ENCODE results near the gene FILIP1L.

GRCh38 chr3:100128565-100128964 is 14.3 kb upstream of the FILIP1L start:
- TF ChIP-seq CTCF (conservative IDR thresholded peaks at IDR 0.05) (no peak), ZFX (IDR thresholded peaks at IDR 0.05) (no peak)
